ENCODE results near the gene TRIO. TPM values are rescaled to one million over a fixed set of nuclear protein-coding genes. Genes with fewer than 3 reads are reported as not detected.

The TRIO gene
- total and polyA plus RNA-seq, 2 donors (not counting 3 experiments of a cell fraction or from before 2014, with no cell fraction given): 82.9 to 248 TPM

GRCh38 chr5:14443671-14444093 is 300.5 kb downstream of the TRIO start:
- H3K36me3 ChIP-seq (ENCODE audit: control insufficient read depth in 2 of 2, extremely low read depth in 1 of 2, insufficient read depth in 2 of 2, low read length in 2 of 2): no peaks in the 10 kb centered on the region
- peak overlapping the region; percentile 59 for H3K9ac ChIP-seq (replicated peaks; ENCODE audit: extremely low read depth, insufficient read depth, low read length)
- no TSS peak for BruUV-seq (replicated peaks)
- ChIA-PET POLR2A (no interaction called here), CTCF (interaction anchor here (1.0 kb wide), 1 partner anchor 48 kb away, joined by 3 read pairs; no protein-coding TSS in a partner anchor)
- H3K9me3 ChIP-seq (replicated peaks; ENCODE audit: control insufficient read depth, insufficient read depth, low read length): no peaks in the 10 kb centered on the region
- peak; percentile 49 for TF ChIP-seq GATA2 (IDR thresholded peaks at IDR 0.05; ENCODE audit: insufficient read depth, insufficient read length, low read depth, low read length)
- no peak for TF ChIP-seq EZH2 (IDR thresholded peaks at IDR 0.05; ENCODE audit: borderline replicate concordance, low read depth, low read length, severe bottlenecking)
- DNase-seq (ENCODE audit: low read depth, low spot score) (peak; percentile 67), FAIRE-seq (no peak)
- H3K27ac ChIP-seq (ENCODE audit: insufficient read depth, low read depth, low read length): peak overlapping the region; percentile 73
- peak overlapping the region; percentile 91 for H3K4me2 ChIP-seq (ENCODE audit: insufficient read depth, low read length)
- H3K4me1 ChIP-seq (ENCODE audit: control insufficient read depth, extremely low read depth, insufficient read depth, low read length): peaks cover 92% of the 10 kb centered on the region
- no peak overlapping the region for H2AFZ ChIP-seq (ENCODE audit: low read depth, low read length)
- peak overlapping the region in 1 of 3 experiments; percentile 9 for H3K4me3 ChIP-seq (replicated peaks in 1 of 3; ENCODE audit: insufficient read depth in 1 of 3, low read depth in 1 of 3, low read length in 3 of 3)
- peaks cover 53% of the 10 kb centered on the region for H3K79me2 ChIP-seq (ENCODE audit: control insufficient read depth, insufficient read depth, low read length)
- H3K27me3 ChIP-seq (ENCODE audit: control insufficient read depth in 2 of 2, insufficient read depth in 2 of 2, low read length in 2 of 2): no peaks in the 10 kb centered on the region
- no peaks in the 10 kb centered on the region for H3K9me1 ChIP-seq (replicated peaks; ENCODE audit: control insufficient read depth, extremely low read depth, insufficient read depth, low read length)
- intact Hi-C loops (cut with micrococcal nuclease) (no loop called here), dilution Hi-C loops (cut with MboI; ENCODE audit: extremely low pct_ligation_motif_present, low sequenced_read_pairs) (no loop called here)
- no peaks in the 10 kb centered on the region for H4K20me1 ChIP-seq (replicated peaks; ENCODE audit: control insufficient read depth, extremely low read depth, insufficient read depth, low read length)

GRCh38 chr5:14444161-14444560 is 301.0 kb downstream of the TRIO start:
- FAIRE-seq (no peak), DNase-seq (ENCODE audit: low read depth, low spot score) (peak; percentile 37)
- Histone ChIP-seq H3K79me2 (ENCODE audit: control insufficient read depth, insufficient read depth, low read length) (peaks cover 51% of the 10 kb centered on the region), H3K4me3 (replicated peaks in 1 of 3; ENCODE audit: insufficient read depth in 1 of 3, low read depth in 1 of 3, low read length in 3 of 3) (no peak overlapping the region), H3K9me1 (replicated peaks; ENCODE audit: control insufficient read depth, extremely low read depth, insufficient read depth, low read length) (no peaks in the 10 kb centered on the region), H2AFZ (ENCODE audit: low read depth, low read length) (no peak overlapping the region), H3K36me3 (ENCODE audit: control insufficient read depth in 2 of 2, extremely low read depth in 1 of 2, insufficient read depth in 2 of 2, low read length in 2 of 2) (no peaks in the 10 kb centered on the region), H3K9me3 (replicated peaks; ENCODE audit: control insufficient read depth, insufficient read depth, low read length) (no peaks in the 10 kb centered on the region), H3K4me2 (ENCODE audit: insufficient read depth, low read length) (peak overlapping the region; percentile 91), H3K27ac (ENCODE audit: insufficient read depth, low read depth, low read length) (peak overlapping the region; percentile 73), H4K20me1 (replicated peaks; ENCODE audit: control insufficient read depth, extremely low read depth, insufficient read depth, low read length) (no peaks in the 10 kb centered on the region), H3K4me1 (ENCODE audit: control insufficient read depth, extremely low read depth, insufficient read depth, low read length) (peaks cover 97% of the 10 kb centered on the region), H3K27me3 (ENCODE audit: control insufficient read depth in 2 of 2, insufficient read depth in 2 of 2, low read length in 2 of 2) (no peaks in the 10 kb centered on the region), H3K9ac (replicated peaks; ENCODE audit: extremely low read depth, insufficient read depth, low read length) (peak overlapping the region; percentile 59)
- intact Hi-C loops (cut with micrococcal nuclease): no loop called here
- dilution Hi-C loops (cut with MboI; ENCODE audit: extremely low pct_ligation_motif_present, low sequenced_read_pairs): no loop called here
- CTCF ChIA-PET: interaction anchor here (0.9 to 1.0 kb wide), 2 partner anchors 46 to 49 kb away, joined by 3 read pairs; no protein-coding TSS in a partner anchor
- BruUV-seq (replicated peaks): no TSS peak
- POLR2A ChIA-PET: no interaction called here
- TF ChIP-seq GATA2 (IDR thresholded peaks at IDR 0.05; ENCODE audit: insufficient read depth, insufficient read length, low read depth, low read length): no peak
- no peak for TF ChIP-seq POLR2A (IDR thresholded peaks at IDR 0.05; ENCODE audit: low read depth, low read length)
- TF ChIP-seq MAX (IDR thresholded peaks at IDR 0.05; ENCODE audit: insufficient read depth, insufficient read length): no peak
- TF ChIP-seq FOS (IDR thresholded peaks at IDR 0.05; ENCODE audit: borderline replicate concordance, insufficient read depth, low read length): no peak
